HL-60/S4 treated with phorbol 12-myristate 13-acetate at 8.2 ng/mL for 4 days and 3 days (cell line): ENCODE measurements around the gene NPIPB12.
"Not testable (repeated sequence)": the region's sequence is repeated elsewhere in the genome, so short reads cannot be mapped to it uniquely, and the experiment has no call there.

Experiments used
- in situ Hi-C: fragments of 300-500 bp; cut with MboI; formaldehyde crosslinking; loops from 2 replicates; pipeline ENCODE4 v1.15.0; 2022; ENCODE audit warnings: low sequenced_read_pairs

NPIPB12 gene

DNA sequence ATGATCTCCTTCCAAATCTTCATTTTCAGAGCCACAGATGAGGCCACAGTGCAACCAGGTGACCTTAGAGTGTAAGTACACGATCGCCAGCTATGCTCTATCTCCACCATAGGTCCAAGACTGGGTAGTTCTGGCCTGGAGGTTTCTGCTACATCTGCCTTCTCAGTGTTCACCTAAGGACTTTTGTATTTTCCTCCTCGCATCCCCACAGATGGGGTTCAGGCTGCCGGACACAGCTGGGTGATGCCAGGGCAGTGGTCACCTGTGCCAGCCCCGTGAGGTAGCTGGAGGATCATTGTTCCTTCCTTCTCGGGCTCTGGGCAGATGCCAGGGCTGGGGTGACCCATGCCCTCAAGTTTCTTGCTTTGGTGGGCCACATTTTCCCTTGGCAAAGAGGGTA is at the start of gene NPIPB12:
Gene NPIPB12, minus strand, starts transcription at position 101 of the 400 bp plus-strand sequence.
- in situ Hi-C loops = not testable (repeated sequence)

DNA sequence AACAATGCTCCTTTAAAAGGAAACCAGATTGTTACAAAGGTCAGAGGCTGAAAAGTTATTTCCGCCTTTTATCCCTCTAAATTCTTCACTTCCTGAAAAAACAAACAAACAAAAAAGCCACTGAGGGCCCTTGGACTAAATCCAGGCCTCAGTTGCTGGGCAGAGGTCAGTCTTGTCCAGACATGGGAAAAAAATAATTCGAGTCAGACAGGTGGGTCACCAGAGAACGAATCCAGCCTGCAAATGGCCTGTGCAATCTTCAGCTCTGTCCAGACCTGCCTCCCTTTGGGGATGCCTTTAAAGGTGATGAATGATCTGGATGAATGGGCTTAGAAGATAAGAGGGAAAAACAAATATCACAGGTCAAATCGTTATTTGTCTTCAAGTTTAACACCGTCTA is 15.3 kb upstream of the NPIPB12 start:
- in situ Hi-C loops = not testable (repeated sequence)

DNA sequence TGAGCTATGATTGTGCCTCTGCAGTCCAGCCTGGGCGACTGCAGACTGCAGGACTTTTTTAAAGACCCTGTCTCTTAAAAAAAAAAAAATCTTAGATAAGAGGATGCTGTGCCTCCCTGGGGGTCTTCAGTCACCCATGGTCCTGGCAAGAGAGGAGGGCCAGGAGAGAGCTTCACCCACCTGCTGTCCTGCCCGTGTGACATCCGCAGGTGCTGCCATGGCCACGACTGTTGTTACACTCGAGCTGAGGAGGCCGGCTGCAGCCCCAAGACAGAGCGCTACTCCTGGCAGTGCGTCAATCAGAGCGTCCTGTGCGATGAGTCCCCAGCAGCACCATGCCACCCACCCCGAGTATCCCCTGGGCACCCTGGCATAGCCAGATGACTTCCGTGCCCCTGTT is 23.9 kb downstream of the NPIPB12 start:
- in situ Hi-C loops = not testable (repeated sequence)

DNA sequence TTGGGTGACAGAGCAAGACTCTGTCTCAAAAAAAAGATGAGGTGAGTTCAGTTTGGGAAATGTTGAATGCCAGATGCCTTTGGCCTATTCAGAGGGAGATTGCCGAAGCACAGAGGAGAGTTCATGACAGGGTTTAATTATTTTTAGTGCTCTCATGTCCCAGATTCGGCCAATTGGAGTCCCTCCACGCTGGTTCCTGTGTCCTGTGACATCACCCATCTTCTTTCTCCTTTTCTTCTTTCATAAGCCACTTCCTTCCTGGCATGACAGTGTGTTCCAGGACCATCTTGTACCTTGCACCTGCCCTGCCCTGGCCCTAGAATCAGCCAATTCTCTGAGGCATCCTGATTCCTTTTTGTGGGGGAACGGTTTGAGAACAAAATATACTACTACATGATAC is 34.1 kb downstream of the NPIPB12 start:
- in situ Hi-C loops = not testable (repeated sequence)

DNA sequence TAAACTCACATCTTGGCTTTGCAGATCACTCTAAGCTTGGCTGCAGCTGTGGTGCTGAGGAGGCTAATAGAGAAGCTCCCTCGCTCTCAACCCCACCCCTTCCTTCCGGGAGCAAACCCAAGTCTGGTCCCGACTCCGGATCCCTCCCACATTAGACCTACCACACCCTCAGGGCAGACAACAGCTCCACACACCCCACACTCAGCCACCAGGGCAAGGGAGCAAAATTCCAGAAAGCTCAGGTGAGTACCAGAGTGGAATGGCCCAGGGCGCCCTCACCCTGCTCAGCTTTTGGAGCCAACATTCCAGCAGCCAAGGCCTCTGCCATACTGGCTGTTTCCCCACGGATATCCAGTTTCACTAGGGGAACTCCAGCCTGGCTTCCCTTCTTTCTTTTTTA is 36.5 kb downstream of the NPIPB12 start:
- in situ Hi-C loops = not testable (repeated sequence)

DNA sequence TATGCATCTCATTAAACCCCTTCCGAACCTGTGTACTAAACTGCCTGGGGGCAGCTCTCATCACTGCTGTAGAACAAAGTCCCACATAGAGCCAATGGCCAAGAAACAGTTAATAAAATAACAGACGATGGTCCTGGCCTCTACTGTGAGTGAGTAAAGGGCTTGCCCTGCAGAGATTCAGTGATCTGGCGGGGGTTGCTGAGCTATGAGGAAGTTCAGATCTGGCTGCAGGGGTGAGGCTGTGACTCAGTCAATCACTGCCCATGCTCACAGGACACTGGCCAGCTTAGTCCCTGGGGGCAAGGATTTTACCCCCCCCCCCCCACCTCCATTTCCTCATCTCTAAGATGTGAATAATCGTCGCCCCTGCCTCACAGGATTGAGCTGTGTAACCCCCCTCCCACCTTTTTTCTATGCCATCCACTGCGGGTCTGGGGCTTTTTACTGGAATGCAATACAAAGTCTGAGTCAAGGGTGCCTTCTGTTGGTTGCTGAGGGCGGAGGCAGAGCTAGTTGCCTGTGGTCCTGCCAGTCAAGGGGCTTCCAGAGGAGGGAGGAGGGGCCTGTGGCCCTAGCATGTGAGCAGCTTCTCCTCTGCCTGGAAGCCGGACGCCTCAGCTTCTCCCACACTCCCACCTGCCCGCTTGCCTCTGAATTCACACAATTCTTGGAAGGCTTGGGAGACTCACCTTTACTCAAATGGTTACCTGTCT is 38.4 kb downstream of the NPIPB12 start:
- in situ Hi-C loops = not testable (repeated sequence)

DNA sequence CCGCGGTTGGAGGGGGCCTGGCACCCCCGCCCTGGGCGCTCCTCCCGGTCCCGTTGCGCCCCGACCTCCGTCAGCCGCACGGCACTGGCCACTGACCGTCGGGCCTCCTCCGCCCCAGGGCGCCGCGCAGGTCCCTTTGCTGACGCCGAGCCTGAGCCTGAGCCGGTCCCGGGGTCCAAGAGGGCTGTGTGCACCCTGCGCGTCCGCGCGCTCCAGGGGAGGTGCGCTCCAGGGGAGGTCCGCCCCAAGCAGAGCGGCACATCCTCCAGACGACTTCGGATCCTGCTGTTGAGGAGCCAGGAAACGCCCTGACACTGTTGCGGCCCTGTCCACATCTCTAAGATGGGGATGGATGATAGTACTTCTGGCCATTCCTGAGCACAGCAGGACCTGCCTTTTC is 39.3 kb downstream of the NPIPB12 start:
- in situ Hi-C loops = not testable (repeated sequence)

DNA sequence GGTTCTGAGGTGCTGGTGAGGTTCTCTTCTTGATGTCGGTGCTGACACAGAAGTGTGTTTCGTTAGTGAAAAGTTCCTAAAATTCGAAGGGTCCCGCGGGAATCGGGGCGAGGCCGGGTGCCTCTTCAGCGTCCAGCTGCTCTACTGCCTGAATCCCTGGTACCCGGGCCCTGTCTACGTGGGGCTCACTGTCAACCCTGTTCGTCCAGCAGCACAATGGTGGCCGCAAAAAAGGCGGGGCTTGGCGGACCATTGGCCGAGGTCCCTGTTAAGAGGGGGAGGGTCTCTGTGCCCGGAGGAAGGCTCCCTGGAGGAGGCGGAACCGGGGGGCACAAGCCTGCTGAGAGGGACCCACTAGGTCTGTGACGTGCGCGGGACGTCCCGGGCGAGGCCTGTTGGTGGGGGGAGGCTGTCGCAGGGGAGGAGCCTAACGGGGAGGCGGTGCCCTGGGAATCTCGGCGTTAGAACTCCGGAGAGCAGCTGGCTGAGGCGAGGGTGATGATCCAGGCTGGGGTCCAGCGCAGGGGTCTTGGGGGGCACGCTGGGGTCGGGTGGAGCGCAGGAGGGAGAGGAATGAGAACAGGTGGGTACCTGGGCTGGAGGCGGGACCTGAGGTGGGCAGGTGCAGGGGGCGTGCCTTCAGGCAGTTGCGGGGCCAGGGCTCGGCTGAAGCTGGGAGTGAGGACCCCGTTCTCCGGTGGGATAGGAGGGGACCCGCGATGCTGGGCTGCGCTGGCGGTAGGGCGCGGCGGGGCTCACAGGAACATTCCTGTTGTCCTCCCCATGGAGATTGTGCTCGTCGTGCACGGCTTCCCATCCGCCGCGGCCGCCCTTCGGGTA is 40.0 kb downstream of the NPIPB12 start:
- in situ Hi-C loops = not testable (repeated sequence)

DNA sequence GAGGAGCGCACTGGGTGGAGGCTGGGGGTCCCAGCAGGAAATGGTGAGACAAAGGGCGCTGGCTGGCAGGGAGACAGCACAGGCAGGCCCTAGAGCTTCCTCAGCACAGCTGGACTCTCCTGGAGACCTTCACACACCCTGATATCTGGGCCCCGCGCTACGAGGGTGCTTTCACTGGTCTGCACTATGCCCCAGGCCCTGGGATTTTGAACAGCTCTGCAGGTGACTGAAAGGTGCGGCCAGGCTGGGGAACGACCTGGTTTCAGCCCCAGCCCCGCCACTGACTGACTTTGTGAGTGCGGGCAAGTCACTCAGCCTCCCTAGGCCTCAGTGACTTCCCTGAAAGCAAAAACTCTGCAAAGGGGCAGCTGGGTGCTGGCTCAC is 45.6 kb downstream of the NPIPB12 start:
- in situ Hi-C loops = not testable (repeated sequence)

DNA sequence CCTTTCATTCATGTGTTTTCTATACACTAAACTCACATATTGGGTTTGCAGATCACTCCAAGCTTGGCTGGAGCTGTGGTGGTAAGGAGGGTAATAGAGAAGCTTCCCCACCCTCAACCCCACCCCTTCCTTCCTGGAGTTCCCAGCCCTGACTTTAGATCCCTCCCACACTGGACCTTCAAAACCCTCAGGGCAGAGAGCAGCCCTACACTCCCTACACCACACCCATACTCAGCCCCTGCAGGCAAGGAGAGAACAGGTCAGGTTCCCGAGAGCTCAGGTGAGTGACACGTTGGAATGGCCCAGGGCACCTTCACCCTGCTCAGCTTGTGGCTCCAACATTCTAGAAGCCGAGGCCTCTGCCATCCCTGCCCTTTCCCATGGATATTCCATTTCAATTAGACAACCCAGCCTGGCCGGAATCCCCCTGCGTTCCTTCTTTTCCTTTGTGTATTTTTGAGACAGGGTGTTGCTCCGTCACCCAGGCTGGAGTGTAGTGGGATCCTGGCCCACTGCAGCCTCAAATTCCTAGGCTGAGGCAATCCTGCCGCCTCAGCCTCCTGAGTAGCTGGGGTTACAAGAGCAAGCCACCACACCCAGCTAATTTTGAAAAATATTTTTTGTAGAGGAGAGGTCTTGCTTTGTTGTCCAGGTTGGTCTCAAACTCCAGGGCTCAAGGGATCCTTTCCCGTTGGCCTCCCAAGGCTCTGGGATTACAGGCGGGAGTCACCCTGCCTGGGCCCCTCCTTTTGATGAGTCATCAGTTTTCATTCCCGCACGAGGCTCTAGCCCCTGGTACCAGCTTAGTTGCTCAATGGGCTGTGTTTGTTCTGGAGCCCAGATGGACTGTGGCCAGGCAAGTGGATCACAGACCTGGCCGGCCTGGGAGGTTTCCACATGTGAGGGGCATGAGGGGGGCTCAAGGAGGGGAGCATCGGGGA is 46.2 kb downstream of the NPIPB12 start, which contains the start of gene SULT1A4:
Gene SULT1A4, plus strand, starts transcription at position 208 of the 941 bp plus-strand sequence. CDS start 1,473 bp downstream, outside the sequence.
- in situ Hi-C loops = not testable (repeated sequence)

DNA sequence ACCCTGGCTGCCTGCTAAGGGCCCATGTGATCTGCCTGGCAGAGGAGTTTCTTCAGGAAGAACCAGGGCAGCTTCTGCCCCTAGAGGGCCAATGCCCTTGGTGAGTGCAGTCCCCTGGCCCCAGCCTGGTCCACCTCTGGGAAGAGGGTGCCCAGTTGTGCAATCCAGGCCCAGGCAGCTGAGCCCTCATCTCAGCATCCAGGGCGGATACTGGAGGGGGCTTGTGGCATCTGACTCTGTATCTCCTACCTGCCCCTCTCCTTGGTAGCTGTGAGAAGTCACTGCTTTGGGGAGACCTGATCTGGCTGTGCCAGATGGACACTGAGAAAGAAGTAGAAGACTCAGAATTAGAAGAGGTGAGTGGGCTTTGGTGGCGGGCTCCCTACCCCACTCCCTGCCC is 48.5 kb downstream of the NPIPB12 start:
- in situ Hi-C loops = not testable (repeated sequence)

DNA sequence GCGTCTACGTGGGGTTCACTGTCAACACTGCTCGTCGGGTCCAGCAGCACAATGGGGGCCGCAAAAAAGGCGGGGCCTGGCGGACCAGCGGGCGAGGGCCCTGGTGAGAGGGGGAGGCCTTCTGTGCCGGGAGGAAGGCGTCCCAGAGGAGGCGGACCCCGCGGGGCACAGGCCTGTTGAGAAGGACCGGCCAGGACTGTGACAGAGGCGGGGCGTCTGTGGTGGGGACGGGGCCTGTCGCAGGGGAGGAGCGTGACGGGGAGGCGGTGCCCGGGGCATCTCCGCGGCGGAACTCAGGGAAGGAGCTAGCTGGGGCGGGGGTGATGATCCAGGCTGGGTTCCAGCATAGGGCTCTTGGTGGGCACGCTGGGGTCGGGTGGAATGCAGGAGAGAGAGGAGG is 51.4 kb downstream of the NPIPB12 start:
- in situ Hi-C loops = not testable (repeated sequence)

DNA sequence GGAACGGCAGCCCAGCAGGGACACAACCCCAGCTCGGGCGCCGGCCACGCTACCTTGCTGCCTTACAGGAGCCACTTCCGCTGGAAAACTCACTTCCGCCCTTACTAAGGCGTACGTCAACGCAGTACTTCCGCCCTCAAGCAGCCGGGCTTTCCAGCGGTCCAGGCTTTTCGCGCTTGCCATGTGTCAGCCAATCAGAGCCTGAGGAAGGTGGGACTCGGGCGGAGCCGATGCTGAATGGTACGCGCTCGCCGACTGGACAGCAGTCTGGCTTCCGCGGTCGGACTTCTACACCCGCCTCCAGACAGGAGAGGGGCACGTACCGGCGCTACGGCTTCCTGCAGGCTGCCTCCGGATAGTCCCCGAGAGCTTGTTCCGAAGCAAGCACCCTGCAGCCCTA is 51.9 kb downstream of the NPIPB12 start, which contains the start of the genes BOLA2 and SLX1B:
Gene BOLA2, minus strand, starts transcription at position 83 of the 400 bp plus-strand sequence. CDS start 98 bp downstream, outside the sequence.
Gene SLX1B, plus strand, starts transcription at position 265 of the 400 bp plus-strand sequence.
- in situ Hi-C loops = not testable (repeated sequence)

DNA sequence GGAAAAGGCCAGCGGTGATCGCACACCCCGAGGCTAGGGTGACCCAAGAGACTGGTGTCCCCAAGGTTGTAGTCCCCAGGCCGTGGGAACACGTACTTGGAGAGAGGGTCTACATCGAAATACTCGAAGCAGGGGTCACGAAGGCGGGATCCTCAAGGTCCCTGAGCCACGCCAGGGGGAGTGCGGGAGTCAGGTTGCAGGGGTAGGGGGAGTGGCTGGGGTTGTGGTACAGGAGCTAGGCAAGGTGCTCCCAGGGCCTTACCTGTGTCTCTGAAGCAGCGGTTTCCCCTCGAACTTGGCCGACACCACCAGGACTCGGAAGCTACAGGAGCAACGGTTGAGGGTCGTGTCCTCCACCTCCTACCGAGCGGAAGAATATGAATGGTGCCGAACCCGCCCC is 52.5 kb downstream of the NPIPB12 start:
- in situ Hi-C loops = not testable (repeated sequence)
